ENCODE data around the gene EME1. TPM values are rescaled to one million over a fixed set of nuclear protein-coding genes. Genes with fewer than 3 reads are reported as not detected.

The EME1 gene
- total and polyA plus RNA-seq, 9 donors: 0.46 to 1.4 (median 0.88) TPM

DNA sequence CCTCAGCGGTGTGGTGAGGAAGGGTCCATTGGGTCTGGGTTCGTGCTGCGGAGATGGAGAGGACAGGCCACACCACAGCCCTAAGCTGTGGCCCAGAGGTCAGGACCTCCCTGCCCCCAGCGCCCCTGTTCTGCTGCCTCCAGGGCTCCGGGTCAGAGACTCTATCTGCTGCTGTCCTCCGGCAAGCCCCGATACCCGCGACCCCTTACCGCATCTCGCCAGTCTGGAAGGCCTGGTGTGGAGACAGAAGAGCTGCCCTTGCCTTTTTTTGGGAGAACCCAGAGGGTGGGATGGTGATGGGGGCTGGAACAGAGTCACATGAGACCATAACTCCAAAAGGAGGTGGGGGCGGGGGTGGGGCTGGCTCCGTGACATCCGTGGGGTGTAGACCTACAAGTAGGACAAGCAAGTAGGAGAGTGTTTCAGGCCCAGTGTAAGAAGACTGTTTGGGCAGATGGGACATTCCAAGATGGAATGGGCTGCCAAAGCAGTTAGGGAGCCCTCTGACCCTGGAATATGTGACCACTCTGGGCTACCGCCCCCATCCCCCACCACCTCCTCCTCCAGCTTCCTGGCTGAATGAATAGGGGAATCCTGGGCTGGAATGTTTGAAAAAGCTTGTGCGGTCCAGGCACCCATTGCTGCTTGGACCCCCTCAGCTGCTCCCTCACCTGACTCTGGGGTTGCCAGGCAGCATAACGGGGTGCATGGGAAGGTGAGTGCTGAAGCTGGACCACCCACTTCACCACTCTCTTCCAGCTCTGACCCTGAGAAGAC is 25.7 kb upstream of the EME1 start:
- H3K4me3 ChIP-seq: peak overlapping the region; percentile 88
- no peak for TF ChIP-seq POLR2A (IDR thresholded peaks at IDR 0.05)
- no peaks in the 10 kb centered on the region for H3K9me3 ChIP-seq
- no peaks in the 10 kb centered on the region for H3K27me3 ChIP-seq
- no peaks in the 10 kb centered on the region for H3K36me3 ChIP-seq
- 13 to 18% (median 15%) methylated on average over 15 to 17 of the region's 17 CpGs for WGBS, 3 donors
- peak overlapping the region; percentile 4 to 24 for H3K27ac ChIP-seq
- intact Hi-C loops (cut with DNase I): no loop called here
- peak in 1 of 5 donors; percentile 47 for DNase-seq
- peaks cover 9% of the 10 kb centered on the region for H3K4me1 ChIP-seq (ENCODE audit: insufficient read depth)

DNA sequence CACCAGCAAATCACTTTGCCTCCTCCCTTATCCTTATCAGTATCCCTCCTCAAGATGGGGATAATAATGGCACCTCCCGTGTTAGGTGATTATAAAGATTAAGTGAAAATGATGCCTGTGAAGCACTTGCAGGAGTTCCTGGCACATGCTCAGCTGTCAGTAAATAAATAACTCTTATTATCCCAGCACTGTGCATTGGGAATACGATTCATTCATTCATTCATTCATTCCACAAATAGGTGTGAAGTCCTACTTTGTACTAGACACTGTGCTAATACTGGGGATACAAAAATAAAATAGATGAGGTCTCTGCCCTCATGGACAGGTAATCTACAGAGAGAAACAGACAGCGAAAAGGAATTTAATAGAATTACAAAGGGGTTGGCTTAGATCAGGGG is 25.1 kb upstream of the EME1 start:
- H3K36me3 ChIP-seq: no peaks in the 10 kb centered on the region
- WGBS, 3 donors: 55 to 71% (median 64%) methylated on average over 3 of the region's 3 CpGs

DNA sequence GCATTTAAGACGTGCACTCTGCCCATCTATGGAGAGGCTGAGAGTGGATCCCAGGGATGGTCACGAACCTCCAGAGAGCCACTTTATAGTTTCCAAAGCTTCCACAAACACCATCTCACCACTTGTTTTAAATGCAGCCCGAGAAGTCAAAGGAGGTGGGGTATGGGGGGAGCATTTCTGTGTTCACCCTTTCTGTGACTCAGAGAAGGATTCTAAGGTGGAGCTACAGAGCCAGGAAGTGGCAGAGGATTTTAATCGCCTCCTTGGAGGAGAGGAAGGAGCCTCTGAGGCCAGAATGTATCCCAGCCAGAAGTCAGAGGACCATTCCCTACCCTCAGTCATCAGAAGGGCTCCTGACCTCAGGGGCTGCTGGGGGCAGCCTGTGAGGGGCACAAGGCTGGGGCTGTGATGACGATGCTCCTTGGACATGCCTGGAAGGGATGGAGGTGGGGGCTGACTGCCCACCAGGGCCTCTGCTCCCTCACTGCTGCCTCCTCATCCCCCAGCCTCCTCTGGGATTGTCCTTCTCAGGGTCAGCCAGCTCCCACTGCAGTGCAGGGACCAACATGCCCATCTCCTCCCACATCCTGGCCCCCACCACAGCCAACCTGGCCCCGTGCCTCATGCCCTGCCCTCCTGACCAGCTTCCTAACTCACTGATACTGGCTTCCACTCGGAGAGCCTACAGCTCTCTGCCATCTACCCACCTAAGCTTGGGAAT is 24.3 kb upstream of the EME1 start:
- intact Hi-C loops (cut with DNase I): no loop called here
- TF ChIP-seq EP300 (IDR thresholded peaks at IDR 0.05) (no peak), POLR2A (IDR thresholded peaks at IDR 0.05) (no peak)
- TF ChIP-seq, protein P1, sequence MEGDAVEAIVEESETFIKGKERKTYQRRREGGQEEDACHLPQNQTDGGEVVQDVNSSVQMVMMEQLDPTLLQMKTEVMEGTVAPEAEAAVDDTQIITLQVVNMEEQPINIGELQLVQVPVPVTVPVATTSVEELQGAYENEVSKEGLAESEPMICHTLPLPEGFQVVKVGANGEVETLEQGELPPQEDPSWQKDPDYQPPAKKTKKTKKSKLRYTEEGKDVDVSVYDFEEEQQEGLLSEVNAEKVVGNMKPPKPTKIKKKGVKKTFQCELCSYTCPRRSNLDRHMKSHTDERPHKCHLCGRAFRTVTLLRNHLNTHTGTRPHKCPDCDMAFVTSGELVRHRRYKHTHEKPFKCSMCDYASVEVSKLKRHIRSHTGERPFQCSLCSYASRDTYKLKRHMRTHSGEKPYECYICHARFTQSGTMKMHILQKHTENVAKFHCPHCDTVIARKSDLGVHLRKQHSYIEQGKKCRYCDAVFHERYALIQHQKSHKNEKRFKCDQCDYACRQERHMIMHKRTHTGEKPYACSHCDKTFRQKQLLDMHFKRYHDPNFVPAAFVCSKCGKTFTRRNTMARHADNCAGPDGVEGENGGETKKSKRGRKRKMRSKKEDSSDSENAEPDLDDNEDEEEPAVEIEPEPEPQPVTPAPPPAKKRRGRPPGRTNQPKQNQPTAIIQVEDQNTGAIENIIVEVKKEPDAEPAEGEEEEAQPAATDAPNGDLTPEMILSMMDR (IDR thresholded peaks at IDR 0.05): no peak
- Histone ChIP-seq H3K4me1 (ENCODE audit: insufficient read depth) (peaks cover 15% of the 10 kb centered on the region), H3K9me3 (no peaks in the 10 kb centered on the region), H3K27me3 (no peaks in the 10 kb centered on the region), H3K36me3 (no peaks in the 10 kb centered on the region), H3K27ac (no peak overlapping the region), H3K4me3 (no peak overlapping the region)
- WGBS, 3 donors: 61 to 67% (median 63%) methylated on average over 7 of the region's 7 CpGs
- DNase-seq: peak in 1 of 5 donors; percentile 28

More for the DNA sequence above, 25.1 kb upstream of the EME1 start:
- Histone ChIP-seq H3K27me3 (no peaks in the 10 kb centered on the region), H3K27ac (no peak overlapping the region), H3K4me1 (ENCODE audit: insufficient read depth) (peaks cover 15% of the 10 kb centered on the region), H3K9me3 (no peaks in the 10 kb centered on the region), H3K4me3 (no peak overlapping the region)
- no peak for DNase-seq
- intact Hi-C loops (cut with DNase I): no loop called here
- TF ChIP-seq POLR2A (IDR thresholded peaks at IDR 0.05) (no peak), EP300 (IDR thresholded peaks at IDR 0.05) (no peak)
- TF ChIP-seq, protein P1 (IDR thresholded peaks at IDR 0.05): no peak

DNA sequence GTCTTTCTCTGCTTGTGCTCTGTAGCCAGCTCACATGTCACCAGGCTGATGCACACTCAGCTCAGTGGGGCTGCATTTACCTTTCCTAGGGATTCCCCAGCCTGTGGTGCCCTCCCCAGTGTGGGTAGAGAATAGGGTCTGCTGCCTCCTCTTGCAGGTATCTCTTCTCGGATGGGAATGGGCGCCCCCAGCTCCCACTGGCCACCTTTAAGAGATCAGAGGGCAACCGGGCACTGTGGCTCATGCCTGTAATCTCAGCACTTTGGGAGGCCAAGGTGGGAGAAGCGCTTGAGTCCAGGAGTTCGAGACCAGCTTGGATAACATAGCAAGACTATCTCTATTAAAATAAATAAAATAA is 23.8 kb upstream of the EME1 start:
- no peak for TF ChIP-seq POLR2A (IDR thresholded peaks at IDR 0.05)
- no peak for TF ChIP-seq EP300 (IDR thresholded peaks at IDR 0.05)
- TF ChIP-seq, protein P1 (IDR thresholded peaks at IDR 0.05): no peak
- Histone ChIP-seq H3K27me3 (no peaks in the 10 kb centered on the region), H3K4me1 (ENCODE audit: insufficient read depth) (peaks cover 15% of the 10 kb centered on the region), H3K9me3 (no peaks in the 10 kb centered on the region), H3K27ac (no peak overlapping the region), H3K36me3 (no peaks in the 10 kb centered on the region), H3K4me3 (no peak overlapping the region)
- intact Hi-C loops (cut with DNase I): no loop called here
- peak in 1 of 5 donors; percentile 28 for DNase-seq
- 93 to 99% (median 96%) methylated on average over 5 of the region's 5 CpGs for WGBS, 3 donors

- intact Hi-C loops (cut with DNase I): no loop called here
- TF ChIP-seq, protein P1 (IDR thresholded peaks at IDR 0.05): no peak
- no peak for TF ChIP-seq POLR2A (IDR thresholded peaks at IDR 0.05)
- no peak for TF ChIP-seq EP300 (IDR thresholded peaks at IDR 0.05)
- no peaks in the 10 kb centered on the region for H3K36me3 ChIP-seq
- H3K4me1 ChIP-seq (ENCODE audit: insufficient read depth): peaks cover 12% of the 10 kb centered on the region
- 93 to 97% (median 93%) methylated on average over 2 of the region's 2 CpGs for WGBS, 3 donors
- H3K4me3 ChIP-seq: no peak overlapping the region
- no peaks in the 10 kb centered on the region for H3K9me3 ChIP-seq
- no peak overlapping the region for H3K27ac ChIP-seq
- DNase-seq: peak in 1 of 5 donors; percentile 10
- no peaks in the 10 kb centered on the region for H3K27me3 ChIP-seq
These were observed 22.3 kb upstream of the EME1 start for GRCh38 chr17:50350733-50351132.

Measured in ovary (tissue), 9 donors.